ENCODE measurements around the gene DCST2.
A peak's percentile ranks its signal among the peaks of the same experiment; 100 is the strongest.

Gene DCST2

DNA sequence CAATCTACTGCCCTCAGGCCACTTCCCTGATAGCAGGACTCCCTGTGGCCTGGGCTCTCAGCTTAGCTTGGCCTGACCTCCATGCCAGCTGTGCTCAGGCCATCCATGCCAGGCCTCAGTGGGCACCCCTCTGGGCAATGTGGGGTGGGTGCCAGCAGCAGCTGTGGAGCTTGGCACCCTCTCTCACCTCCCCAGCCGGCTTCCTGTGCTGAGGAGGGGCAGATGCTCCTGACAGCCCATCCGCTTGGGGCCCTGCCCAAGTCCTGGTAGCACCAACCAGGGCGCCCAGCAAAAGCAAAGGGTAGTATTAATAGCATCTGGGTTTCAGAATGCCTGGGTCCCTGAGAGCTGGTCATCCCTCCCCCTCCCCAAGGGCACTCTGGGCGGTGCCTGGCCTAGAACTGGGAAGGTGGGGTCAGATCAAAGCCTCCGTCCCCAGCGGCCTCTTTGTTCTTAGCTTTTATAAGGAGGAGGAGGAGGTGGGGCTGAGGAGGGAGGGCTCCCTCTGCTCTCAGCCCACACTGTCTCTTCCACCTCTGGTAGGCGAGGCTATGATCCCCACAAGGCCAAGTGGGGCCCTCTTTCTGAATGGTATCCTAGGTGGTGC is 36.1 kb upstream of the DCST2 start:
- DNase-seq: no peak

DNA sequence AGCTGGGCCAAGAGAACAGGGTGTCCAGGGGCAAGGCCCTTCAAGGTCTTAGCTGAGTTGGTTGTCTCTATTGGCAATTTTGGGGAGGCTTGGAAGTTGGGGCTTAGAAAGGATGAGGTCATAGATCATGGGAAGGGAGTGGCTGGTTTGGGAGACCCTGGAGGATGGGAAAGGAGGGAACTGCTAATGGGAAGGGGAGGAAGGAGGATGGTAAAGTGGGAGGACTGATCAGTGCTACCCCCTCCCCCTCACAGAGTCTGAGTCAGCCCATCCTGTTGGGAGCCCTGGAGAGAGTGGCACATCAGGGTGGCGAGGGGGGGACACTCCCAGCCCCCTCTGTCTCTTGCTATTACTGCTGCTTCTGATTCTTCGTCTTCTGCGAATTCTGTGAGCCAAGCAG is 35.0 kb upstream of the DCST2 start:
- no peak for DNase-seq

DNA sequence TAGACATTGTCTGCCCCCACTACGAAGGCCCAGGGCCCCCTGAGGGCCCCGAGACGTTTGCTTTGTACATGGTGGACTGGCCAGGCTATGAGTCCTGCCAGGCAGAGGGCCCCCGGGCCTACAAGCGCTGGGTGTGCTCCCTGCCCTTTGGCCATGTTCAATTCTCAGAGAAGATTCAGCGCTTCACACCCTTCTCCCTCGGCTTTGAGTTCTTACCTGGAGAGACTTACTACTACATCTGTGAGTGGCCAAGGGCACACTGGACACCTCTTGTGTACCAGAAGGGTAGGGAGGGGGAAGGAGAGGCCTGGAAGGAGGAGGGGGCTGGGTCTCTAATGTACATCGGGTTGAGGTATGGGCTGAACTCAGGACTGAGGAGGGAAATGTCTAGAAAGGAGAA is 33.2 kb upstream of the DCST2 start:
- no peak for DNase-seq

DNA sequence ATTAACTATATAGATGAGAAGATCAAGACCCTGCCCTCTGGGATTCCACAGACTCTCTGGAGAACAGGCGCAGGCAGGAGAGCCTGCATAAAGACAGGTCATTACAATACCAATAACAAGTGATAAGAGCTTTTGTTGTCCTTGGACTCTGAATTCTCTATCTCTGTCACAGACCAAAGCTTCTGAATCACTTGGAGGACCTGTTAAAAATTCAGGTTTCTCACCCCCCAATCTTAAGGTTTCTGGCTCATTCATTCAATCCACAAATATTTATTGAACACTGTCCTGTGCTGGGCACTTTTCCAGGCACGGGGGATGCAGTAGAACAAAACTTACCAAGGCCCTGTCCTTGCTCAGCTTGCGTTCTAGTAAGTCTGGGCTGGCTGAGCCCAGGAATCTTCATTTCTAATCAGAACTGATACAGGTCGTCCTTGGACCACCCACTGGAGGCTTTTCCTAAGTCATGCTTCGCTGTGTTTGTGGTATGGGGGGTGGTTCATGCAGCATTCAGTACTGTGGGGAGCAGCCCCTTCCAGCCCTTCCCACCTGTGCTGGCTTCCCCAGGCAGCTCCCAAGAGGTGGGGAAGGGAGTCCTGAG is 31.4 kb upstream of the DCST2 start:
- DNase-seq: no peak

DNA sequence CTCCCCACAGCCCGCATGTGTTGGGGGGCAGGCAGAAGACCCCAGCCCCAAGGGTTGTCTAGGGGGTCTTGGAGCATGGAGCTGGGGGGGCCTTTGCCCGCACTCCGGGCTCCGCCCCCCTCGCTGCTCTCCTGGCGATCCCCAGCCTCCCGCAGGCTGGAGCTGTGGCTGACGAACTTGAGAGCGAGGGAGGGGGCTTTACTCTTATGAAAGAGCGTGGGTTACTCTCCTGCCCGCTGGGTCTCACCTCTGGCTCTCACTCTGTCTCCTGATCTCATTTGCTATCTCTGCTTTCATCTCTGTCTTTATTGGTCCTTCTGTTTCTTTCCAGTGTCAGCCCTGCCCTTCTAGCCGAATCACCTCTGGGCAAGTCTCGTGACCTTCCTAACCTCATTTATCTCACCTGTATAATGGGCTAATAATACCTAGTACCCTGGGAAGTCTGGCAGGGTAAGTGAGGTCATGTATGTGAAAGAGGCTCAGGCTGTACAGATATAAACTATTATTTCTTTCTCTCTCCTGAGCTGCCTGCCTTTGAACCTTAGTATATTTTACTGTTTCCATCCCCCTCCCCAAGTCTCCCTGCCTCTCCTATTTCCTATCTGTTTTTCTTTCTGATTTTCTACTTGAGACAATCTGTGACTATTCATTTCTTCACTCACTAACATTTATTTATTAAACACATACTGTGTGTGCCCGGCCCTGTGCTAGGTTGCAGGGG is 30.7 kb upstream of the DCST2 start:
- DNase-seq: no peak

DNA sequence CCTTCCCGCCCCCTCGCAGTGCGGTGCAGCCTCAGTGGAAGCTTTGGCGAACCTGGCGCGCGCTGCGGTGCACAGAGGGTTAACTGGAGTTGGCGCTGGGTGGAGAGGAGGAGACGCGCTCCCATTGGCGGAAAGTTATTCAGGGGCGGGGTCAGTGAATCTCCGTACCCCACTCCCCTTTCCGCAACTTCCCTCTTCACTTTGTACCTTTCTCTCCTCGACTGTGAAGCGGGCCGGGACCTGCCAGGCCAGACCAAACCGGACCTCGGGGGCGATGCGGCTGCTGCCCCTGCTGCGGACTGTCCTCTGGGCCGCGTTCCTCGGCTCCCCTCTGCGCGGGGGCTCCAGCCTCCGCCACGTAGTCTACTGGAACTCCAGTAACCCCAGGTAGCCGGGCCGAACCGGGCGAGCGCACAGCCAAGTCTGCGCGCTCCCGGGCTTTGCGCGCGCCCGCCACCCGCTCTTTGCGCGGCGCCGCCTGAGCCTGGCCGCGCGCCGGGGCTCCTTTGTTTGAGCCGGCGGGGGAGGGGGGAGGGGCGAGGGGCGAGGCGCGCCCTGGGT is 30.0 kb upstream of the DCST2 start, which contains the start of gene EFNA4:
Gene EFNA4 (plus strand): TSS at position 191 of the 561 bp plus-strand sequence. CDS start 84 bp downstream, at position 275.
- DNase-seq: no peak

DNA sequence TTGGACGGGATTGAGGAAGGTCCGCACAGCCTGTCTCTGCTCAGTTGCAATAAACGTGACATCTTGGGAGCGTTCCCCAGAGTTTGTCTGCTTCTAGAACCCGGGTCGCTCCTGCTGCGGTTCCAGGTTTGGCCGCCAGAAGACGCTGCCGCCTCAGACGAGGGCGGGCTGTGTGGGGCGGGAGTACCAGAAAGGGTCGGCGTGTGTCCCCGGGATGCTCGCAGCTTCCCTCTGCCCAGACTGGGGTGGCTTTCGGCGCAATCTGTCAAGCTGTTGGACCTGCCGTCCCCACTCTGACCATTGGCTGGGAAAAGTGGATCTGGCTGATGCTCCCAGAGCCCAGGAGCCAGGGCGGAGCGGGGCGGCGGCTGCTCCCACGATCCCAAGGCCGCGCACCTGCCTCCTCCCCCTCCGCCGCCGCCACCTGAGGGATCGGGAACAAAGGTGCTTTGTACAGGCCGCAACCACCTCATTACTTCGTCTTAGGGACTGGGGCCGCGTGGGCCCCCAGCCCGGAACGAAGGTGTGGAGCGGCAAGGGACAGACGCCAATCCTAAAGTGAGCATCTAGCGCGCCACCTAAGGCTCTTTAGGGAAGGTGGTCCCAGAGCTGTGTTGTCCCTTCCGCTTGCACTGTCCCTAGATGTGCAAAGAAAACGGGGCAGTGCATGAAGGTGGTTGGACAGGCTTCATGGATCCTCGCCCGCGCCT is 29.3 kb upstream of the DCST2 start:
- peak; percentile 45 for DNase-seq

DNA sequence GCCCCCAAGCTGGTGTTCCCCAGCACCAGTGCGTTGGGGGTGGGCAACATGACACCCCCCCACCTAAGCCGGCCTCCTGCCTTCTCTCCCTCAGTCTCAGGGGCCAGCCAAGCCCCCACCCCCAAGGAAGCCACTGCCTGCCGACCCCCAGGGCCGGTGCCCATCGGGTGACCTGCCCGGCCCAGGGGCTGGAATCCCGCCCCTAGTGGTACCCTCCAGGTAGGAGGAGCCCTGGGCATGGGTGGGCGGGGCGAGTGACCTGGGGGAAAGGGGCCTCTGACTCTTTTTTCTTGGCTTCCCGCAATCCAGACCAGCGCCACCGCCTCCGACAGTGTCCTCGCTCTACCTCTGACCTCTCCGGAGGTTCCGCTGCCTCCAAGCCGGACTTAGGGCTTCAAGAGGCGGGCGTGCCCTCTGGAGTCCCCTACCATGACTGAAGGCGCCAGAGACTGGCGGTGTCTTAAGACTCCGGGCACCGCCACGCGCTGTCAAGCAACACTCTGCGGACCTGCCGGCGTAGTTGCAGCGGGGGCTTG is 28.6 kb upstream of the DCST2 start:
- DNase-seq: no peak

DNA sequence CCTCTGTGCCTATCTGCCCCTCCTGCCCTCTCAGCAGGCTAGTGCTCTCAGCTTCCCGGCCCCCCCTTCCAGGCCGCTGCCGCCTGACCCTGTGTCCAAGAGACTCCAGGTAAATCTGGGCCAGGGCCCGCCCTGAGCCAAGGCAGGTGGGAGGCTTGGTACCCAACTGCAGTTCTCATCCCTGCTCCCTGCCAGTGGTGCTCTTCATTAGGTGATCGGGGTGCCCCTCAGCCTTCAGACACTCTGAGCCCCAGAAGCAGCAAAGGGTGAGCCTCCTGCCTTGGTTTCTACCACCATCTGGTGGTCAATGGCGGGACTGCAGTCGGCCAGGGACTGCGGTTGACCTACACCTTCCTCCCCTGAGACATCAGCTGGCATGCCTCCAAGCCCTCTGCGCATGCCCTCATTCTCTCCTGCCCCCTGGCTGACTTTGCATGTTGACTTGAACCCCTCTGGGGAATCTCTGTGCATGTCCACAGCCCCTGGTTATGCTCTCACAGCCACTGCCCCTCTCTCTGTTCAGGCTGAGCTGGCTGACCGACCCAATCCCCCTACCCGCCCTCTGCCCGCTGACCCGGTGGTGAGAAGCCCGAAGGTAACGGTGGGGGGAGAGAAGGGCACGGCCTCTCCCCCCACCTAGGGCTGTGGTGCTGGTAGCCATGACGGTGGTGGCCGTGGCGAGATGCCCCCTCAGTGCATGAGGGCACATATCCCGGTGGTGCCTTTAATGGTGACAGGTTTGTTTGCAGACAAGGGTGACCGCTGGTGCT is 28.0 kb upstream of the DCST2 start:
- peak; percentile 94 for DNase-seq

DNA sequence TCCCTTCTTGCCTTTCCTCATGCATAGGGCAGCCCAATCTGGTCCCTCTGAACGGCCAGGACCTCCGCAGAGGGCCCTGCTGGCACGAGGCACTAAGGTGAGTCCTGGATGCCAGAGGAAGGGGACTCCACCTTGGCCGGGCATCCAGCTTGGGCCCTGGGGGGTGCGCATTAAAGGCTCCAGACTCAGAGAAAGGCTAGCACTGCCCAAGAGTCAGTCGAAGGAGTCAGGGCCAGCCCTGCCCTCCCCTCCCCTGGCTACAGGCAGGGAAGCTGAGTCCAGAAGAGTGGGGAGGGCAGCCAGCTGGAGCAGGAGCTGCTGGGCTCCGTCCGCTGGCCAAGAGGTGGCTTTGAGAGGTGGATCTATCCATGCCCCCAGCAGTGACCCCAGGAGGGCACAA is 27.2 kb upstream of the DCST2 start:
- DNase-seq: no peak

DNA sequence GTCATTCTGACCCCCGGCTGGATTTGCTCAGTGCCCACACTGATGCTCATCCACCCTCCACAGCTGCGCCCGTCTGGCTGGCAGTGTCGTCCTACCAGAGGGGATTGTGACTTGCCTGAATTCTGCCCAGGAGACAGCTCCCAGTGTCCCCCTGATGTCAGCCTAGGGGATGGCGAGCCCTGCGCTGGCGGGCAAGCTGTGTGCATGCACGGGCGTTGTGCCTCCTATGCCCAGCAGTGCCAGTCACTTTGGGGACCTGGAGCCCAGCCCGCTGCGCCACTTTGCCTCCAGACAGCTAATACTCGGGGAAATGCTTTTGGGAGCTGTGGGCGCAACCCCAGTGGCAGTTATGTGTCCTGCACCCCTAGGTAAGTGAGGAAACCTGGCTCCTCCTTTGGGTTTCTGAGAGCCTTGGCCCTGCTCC is 24.2 kb upstream of the DCST2 start:
- DNase-seq: no peak

DNA sequence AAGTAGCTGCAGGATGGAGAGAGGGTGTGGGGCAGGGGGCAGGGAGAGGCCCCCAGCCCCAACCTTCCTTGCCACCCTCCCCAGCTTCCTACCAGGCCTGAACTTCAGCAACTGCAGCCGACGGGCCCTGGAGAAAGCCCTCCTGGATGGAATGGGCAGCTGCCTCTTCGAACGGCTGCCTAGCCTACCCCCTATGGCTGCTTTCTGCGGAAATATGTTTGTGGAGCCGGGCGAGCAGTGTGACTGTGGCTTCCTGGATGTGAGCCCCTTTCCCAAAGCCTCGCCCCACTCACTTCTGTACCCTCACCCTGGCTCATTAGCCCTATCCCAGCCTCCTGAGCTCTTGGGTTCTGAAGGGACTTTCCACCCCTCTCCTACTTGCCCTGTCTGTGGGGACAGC is 23.5 kb upstream of the DCST2 start:
- no peak for DNase-seq

DNA sequence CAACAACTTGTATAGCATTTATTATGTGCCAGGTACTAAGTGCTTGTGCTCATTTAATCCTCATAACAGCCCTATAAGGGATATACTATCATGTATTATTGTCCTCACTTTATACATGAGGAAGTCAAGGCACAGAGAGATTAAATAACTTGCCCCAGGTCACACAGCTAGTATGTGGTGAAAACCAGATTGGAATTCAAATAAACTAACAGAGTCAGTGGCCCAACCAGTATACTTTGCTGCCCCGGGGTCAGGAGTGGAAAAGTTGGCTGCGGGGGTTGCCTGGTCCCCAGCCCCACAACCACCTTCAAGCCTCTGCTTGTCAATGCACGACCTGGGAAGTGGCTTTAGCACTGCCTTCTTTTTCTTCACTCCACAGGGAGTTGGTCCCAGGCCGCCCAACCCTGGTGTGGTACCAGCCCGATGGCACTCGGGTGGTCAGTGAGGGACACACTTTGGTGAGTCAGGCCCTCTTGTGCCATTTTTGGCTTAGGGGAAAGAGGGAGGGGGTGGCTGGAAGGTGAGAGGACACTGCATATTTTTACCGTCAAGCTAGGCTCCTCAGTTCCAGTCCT is 20.0 kb upstream of the DCST2 start:
- no peak for DNase-seq

DNA sequence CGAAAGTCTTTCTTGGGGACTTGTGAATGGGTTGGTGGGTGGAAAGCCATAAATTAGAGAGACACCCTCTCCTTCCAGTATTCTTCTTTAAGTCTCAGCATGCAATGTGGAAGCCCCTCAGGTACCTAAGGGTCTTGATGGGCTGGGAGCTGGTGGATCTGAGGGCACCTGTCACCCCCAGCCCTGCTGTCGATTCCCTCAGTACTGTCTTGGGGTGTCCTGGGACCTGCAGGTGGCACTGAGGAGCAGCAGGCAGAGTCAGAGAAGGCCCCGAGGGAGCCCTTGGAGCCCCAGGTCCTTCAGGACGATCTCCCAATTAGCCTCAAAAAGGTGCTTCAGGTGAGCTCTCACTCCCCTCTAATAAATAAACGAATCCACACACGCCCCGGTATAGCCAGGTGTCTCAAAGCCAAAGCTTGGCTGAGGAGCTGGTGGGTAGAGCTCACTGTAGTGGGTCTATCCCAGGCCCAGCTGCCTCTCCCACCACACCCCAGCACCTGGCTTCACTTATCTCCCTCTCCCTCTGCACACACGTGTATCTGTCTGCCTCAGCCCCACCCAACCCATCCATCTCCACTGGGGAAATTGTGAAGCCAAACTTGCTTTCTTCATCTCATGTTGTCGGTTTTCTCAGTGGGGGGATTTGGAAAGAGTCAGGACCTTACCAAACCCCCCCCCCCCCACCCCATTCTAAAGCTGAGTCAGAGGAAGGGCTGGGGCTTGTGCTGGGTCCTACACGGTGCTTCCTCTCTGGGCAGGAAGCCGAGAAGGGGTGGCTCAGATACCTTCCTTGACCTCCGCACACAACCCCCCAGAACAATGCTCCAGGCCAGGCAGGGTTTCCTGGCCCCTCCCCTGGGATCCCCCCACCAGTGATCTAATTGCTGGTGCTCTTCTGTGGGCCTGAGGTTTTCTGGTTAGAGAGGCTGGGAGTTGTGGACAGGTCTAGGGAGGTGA is 19.1 kb upstream of the DCST2 start:
- DNase-seq: peak; percentile 38

DNA sequence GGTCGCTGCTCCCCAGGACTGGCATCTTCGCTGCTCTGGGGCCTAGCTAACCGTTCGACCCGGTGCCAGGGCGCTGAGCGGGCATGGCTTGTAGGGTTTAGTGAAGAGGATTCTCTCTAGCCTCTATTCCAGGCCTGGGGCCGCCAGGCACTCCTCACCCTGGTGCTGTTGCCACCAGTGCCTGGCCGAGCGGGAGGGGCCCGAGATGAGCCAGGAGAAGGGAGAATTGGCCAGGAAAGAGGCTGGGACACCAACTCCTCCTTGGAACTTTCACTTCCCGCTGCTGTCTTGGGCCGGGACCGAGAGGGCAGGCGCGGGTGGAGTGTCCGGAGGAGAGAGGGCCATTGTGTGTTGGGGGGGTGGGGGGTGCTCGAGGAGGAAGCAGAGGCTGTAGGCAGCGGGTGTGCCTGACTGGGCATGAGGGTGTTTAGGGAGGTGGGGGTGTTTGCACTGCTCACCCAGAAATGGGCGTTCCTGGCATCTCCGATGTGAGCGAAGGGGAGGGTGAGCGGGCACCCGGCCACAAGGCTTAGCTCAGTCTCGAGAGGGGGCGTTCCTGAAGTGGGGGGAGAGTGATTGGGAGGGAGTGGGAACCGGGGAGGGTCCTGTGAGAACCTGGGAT is 18.3 kb upstream of the DCST2 start:
- DNase-seq: no peak

DNA sequence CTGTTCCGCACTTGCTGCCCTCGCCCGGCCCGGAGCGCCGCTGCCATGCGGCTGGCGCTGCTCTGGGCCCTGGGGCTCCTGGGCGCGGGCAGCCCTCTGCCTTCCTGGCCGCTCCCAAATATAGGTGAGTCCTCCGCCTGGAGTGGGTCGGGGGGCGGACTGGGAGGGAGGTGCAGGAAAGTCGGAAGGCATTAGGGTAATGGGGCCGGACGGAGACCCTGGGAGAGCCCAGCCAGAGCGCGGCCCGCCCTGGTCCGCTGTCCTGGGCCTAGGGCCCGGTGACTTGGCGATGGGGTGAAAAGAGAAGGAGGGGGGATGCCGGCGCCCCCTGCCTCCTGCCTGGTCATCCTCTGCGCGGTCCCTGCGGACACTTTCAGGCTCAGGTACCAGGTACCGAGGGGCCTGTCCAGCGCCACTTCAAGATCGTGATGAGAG is 17.8 kb upstream of the DCST2 start:
- no peak for DNase-seq

DNA sequence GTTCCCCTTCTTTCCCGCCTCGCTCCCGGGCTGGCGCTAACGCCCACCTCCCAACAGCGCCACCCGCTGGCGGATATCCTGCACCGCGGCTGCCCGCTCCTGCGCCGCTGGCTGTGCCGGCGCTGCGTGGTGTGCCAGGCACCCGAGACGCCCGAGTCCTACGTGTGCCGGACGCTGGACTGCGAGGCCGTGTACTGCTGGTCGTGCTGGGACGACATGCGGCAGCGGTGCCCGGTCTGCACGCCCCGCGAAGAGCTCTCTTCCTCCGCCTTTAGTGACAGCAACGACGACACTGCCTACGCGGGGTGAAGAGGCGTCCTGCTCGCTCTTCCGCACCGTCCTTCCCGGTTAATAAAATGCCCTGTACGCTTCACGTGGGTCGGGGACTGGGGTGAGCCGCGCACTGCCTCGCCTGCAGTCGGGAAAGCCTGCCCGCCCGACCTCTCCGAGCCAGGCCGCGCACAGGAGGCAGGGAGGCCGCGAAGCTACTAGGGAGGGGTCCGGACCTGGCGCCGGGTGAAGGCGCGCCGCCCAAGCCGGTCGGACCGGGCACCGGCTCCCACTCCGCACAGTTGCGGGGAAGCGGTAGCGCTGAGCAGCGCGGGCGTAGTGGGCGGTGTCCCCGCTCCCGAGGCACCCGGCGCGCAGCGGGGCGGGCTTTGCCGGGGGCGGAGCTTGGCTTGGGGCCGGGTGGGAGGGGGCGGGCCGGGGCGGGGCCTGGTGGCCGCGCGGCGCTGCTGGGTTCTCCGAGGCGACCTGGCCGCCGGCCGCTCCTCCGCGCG is 17.2 kb upstream of the DCST2 start, which contains the start of gene ADAM15:
Gene ADAM15 (plus strand): TSS at position 757 of the 782 bp plus-strand sequence. CDS start 71 bp downstream, outside the sequence.
- peak; percentile 60 for DNase-seq

DNA sequence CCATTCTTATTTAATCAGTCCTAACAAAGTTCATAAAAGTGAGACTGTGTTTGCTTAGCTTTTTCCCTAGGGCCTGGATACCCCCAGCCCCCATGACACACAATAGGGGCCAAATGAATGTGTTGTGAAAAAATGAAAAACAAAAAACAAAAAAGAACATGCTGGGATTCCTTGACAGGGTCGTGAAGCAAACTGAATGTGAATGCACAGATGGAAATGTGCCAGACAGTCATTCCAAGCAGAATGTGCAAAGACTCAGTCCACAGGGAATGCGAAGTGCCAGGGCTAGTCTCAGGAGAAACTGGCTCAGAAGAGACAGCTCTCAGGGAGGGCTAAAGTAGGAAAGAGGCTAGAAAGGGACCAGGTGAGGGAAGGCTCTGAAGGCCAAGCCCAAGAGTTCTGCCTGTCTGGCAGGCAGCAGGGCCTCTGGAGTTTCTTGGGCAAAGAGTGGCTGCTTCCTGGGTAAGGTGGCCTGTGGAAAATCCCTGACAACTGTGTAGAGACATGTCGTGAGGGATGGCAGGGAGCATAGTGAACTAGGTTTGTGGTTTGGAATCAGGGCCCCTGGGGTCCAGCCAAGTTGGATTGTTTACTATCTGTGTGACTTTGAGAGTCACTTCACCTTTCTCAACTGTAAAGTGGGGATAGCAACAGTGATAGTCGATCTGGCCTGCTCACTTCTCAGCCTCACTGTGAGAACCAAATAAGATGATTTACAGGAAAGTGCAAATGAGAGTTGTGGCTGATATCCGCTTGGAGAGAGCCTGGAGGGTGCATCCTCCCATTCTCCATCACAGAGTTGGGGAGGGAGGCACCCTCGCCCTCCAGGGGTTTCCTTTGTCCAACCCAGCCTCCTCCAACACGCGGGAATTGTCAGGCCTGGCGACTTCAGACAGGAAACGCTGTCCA is 16.3 kb upstream of the DCST2 start:
- DNase-seq: no peak

All from NCI-H2107 (cell line).